Measurements from ENCODE around the gene DNAJB8. TPM values are rescaled to one million over a fixed set of nuclear protein-coding genes. Genes with fewer than 3 reads are reported as not detected.

Gene DNAJB8
- total RNA-seq, 1 donor from 2014 or later: not detected

- ATAC-seq: peak; percentile 9
Measured at GRCh38 chr3:128482666-128483656, 16.3 kb upstream of the DNAJB8 start.

GRCh38 chr3:128482175-128482574 is 15.5 kb upstream of the DNAJB8 start:
- no peak for ATAC-seq

- ATAC-seq: peak; percentile 15
Measured at GRCh38 chr3:128481438-128481942, 14.8 kb upstream of the DNAJB8 start.

GRCh38 chr3:128480717-128481437 is 14.2 kb upstream of the DNAJB8 start:
- ATAC-seq: peak; percentile 11

DNA sequence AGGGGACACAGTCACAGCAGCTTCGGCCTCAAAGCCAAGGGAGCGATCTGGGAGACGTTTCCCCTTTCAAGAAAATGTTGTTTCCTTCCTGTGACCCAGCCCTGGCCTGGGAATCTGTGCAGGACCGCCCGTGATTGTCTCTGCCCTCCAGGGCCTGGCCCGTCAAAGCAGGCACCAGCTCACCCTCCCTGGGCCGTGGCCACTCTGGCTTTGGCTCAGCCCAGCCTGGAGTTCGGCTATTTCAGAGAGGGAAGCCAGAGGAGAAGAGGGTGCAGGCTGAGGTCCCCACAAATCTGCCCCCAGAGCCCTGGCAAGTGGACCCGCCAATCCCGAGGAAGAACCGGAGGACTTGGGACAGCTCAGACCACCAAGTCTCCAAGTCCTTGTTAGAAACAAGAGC is 13.6 kb upstream of the DNAJB8 start:
- ATAC-seq: peak; percentile 11

DNA sequence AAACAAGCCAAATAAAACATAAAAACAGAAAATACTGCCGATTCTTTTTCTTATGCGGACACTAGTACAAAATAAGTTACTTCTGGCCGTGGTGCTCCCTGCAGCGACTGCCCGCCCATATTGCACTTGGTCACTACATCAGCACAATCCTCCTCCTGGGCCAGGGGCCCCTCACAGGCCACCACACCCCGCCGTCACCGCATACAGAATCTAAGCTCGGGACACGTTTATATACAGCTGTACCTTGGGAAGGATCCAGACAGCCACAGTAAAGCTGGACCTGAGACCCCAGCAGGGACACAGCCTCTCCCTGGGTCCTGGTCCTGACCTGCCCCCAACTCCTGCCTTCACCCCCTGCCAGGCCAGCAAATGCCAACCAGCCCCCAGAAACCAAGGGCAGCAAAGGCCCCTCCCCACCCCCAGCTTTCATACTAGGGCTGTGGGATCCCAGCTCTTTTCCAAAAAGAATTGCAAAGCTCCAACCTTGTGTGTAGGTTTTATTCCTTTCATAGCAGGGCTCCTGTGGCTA is 12.9 kb upstream of the DNAJB8 start:
- no peak for ATAC-seq

GRCh38 chr3:128478576-128479506 is 12.2 kb upstream of the DNAJB8 start:
- no peak for ATAC-seq

DNA sequence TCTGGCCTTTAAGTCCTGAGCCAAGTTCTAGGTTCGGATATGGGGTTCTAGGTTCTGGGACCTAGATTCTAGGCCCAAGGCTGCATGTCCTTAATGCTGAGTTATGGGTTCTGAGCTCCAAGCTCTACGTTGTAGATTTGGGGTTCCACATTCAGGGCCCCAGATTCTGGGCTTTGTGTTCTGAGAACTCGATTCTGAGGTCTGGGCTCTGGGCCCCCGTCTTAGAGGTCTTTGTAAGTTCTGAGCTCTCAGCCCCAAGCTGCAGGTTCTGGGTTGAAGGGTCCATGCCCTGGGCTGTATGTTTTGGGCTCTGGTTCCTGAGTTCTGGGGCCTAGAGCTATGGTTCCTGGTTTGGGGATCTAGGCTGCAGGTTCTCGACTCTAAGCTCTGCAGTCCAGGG is 10.0 kb upstream of the DNAJB8 start:
- no peak for ATAC-seq

DNA sequence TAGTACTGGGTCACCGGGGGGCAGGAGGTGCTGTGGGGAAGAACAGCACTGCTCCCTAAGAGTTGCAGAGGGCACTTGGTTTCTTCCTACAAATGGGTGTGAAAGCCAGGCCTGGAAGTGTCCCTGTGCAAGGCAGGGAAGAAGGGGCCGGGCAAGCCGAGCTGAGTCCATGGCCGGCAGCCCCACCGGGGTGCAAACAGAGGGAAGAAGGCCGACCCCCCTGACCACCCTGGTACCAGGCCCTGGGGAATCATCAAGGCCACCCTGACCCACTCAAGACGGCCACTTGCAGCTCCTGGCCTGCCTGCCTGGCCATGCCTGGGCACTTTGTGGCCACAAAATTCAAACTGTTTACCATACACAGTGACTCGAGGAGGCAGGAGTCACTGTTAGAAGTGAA is 8.7 kb upstream of the DNAJB8 start:
- no peak for ATAC-seq

DNA sequence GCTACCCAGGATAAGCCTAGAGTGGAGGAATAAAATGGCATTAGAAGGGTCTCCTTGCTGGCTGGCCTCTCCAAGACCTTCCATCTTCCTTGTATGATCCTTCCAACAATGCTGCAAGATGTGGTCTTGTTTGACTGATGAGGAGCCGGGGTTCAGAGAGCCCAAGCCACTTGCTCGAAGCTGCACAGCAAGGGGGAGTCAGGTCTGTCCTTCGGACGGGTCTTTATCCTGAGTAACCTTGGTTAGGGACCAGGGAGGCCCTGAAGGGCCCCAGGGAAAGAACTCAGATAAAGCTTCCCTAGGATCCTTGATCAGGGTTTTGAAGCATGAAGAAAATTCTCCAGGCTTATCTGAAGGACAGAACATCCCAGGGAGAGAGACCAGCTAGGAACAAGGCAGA is 7.0 kb upstream of the DNAJB8 start:
- ATAC-seq: no peak

GRCh38 chr3:128473180-128473519 is 6.5 kb upstream of the DNAJB8 start:
- ATAC-seq: no peak

DNA sequence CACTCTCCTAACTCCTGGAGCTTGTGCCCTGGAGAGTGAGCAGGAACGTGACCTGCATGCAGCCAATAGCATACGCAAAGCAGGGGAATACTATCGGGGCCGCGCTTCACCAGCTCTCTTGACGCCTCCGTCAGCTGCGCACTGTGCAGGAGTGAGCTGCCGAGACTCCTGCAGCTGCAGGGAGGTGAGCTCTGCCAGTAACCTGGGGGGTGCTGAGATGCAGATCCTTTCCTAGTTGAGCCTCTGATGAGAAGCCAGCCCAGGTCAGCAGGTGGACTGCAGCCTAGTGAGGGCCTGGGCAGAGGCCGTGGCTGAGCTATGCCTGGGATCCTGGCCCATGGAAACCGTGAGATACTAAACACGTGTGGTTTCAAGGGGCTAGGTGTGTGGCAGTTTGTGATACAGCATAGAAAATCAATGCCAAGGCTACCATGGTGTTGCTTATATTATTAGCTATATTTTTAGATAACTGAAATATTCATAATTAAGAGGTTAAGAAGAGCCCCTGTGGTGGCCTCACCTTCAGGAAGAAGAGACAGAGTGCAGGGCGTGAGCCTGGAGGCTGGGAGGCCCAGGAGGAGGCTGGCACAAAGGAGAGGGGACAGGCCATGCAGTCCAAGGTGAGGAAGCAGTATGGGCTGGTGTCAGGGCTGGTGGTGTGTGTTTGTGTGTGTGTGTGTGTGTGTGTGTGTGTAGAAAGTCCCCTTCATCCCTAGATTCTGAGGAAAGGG is 5.9 kb upstream of the DNAJB8 start:
- ATAC-seq: no peak

- ATAC-seq: no peak
Measured at GRCh38 chr3:128471720-128472119, 5.0 kb upstream of the DNAJB8 start.

- ATAC-seq: no peak
Measured at GRCh38 chr3:128471110-128471509, 4.4 kb upstream of the DNAJB8 start.

- no peak for ATAC-seq
Measured at GRCh38 chr3:128470134-128470899, 3.6 kb upstream of the DNAJB8 start.

- no peak for ATAC-seq
Measured at GRCh38 chr3:128469556-128469955, 2.9 kb upstream of the DNAJB8 start.

DNA sequence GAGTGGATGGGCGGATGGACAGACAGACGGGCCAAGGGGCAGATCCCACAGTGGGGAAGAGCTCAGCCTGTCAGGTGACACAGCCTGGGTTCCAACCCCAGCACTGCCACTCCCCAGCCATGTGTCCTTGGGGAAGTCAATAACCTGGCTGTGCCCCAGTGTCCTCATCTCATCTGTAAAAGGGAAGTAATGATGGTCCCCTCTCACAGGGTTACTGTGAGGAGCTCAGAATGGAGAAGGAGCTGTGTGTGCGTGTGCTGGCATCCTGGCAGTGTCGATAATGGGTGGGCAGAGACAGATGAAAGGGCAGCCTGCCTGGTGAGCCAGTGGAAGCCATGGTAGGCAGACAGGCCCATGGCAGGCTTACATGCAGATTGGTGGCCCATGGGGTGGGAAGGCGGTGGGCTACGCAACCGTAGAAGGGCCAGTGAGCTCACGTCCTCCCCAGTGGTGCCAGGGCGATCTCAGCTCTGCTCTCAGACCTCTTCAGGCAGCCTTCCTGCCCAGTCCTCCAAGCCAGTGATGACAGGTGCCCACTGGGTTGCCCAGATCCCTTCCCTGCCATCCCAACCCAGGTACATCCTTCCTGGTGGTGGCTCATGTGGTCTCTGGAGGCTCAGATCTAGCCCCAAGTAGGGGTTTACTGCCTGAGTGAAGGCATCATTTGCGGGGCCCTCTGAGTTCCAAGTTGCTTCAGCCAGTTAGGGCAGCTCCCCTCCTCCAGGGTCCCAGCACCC is 2.3 kb upstream of the DNAJB8 start:
- ATAC-seq: no peak

- ATAC-seq: no peak
Measured at GRCh38 chr3:128468285-128468790, 1.6 kb upstream of the DNAJB8 start.

DNA sequence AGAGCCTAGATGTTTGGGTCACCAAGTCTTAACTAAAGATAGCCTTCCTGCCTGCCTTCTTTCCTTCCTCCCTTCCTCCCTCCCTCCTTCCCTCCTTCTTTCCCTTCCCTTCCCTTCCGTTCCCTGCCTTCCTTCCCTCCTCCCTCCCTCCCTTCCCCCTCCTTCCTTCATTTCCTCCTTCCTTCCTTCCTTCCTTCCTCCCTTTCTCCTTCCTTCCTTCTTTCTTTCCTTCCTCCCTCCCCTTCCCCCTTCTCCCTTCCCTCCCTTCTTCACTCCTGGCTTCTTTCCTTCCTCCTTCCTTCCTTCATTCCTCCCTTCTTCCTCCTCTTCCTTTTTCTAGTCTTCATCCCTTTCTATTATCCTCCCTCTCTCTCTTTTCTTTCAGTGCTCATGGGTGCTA is 2.0 kb downstream of the DNAJB8 start:
- no peak for ATAC-seq

GRCh38 chr3:128464188-128464587 is 2.5 kb downstream of the DNAJB8 start:
- ATAC-seq: no peak

All from esophagus mucosa (tissue), 1 donor.